Measurements from ENCODE around the gene KIZ.

The KIZ gene, protein sequence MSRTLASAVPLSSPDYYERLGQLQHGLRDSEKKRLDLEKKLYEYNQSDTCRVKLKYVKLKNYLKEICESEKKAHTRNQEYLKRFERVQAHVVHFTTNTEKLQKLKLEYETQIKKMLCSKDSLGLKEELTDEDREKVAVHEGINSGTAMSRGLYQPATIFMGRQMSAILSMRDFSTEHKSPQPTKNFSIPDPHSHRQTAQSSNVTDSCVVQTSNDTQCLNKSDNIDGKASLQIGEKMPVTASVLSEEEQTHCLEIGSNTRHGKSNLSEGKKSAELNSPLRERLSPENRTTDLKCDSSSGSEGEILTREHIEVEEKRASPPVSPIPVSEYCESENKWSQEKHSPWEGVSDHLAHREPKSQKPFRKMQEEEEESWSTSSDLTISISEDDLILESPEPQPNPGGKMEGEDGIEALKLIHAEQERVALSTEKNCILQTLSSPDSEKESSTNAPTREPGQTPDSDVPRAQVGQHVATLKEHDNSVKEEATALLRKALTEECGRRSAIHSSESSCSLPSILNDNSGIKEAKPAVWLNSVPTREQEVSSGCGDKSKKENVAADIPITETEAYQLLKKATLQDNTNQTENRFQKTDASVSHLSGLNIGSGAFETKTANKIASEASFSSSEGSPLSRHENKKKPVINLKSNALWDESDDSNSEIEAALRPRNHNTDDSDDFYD

DNA sequence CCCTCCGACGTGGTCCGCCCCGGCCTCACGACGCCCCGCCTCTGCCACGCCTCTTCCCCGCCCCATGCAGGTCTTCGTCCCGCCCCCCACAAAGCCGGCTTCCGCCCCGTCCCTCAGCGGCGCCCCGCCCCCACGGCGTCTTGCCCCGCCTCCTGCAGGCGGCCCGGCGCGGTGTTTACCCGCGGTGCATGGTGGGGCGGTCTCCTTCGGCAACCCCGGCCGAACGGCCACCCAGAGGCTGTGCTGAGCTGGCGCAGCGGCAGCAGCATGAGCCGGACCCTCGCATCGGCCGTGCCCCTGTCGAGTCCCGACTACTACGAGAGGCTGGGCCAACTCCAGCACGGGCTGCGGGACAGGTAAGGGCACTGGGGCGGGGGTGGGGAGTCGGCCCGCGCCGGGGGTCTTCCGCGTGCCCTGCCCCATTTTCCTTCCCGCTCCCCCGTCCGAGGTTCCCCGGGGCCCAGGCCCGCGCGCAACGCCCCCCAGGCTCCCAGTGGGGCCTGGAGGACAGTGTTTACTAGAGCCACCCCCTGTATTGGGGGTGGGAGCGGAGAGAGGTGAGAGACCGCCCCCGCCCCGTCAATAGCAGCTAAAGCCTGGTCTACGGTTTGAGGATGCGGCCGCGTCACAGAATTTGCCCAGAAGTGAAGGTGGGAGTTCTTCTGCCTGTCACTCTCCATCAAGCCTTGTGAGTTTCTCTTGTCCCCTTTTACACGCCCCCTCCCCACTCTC is at the start of gene KIZ:
Gene KIZ (plus strand): TSS at position 234 of the 732 bp plus-strand sequence. CDS start 34 bp downstream, at position 268.
- peak; percentile 90 to 95 for DNase-seq (ENCODE audit: low read depth in 2 of 2)

DNA sequence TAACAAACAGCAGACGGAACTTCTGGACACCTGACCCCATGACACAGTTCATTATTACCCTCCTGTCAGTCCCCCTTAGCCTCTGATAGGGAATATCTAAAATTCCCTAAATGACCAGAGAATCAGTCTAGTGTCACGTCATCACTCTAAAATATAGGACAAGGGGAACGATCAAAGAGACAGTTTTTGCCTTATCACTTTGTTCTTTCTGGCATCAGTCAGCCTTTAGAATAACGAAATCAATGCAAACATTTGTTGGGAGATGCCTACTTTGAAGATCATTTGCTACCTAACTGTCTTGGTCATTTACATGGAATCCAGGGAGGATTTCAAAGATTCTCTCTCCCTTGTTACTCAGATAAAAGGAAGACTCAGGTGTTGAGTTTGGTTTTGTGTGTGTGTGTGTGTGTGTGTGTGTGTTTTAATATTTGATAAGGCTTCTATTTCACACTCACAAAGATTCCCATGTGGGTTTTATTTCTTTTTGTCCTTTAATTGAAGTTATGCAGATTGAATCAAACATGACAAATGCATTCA is 48.0 kb upstream of the KIZ start:
- DNase-seq (ENCODE audit: low read depth in 2 of 2): no peak

DNA sequence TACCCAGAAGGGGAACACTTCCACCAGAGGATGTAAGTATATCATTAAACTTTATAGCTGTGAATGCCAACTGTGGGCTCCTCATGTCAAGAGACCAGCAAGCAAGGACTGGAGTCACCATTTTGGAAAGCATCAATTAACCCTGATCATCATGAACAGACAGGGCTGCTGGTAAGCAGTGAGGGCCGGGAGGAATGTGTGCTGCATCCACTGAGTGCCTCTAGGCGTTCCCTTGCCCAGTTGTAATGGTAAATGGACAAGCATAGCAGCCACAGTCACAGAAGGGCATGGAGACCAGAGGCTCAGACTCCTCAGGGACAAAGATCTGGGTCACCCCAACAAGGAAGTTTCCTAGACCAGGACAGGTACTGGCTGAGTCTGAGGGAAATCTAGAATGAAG is 43.3 kb upstream of the KIZ start:
- DNase-seq (ENCODE audit: low read depth in 2 of 2): no peak

DNA sequence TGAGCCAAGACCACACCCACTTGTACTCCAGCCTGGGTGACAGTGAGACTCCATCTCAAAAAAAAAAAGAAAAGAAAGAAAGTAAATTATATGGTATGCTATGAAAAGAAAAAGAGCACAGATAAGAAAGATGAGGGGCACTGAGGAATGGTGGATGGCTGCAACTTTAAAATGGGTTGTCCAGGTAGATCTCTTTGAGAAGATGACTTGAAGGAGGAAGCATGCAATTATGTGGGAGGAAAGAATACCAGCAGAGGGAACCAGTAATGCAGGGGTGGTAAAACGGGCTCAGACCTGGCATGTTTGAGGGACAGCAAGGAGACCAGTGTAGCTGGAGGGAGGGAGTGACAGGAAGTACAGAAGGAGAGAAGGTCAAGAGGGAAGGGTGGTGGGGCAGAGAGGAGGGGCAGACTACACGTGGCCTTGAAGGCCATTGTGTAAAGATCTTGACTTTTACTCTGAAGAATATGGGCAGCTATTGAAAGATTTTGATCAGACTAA is 42.0 kb upstream of the KIZ start:
- DNase-seq (ENCODE audit: low read depth in 2 of 2): no peak

DNA sequence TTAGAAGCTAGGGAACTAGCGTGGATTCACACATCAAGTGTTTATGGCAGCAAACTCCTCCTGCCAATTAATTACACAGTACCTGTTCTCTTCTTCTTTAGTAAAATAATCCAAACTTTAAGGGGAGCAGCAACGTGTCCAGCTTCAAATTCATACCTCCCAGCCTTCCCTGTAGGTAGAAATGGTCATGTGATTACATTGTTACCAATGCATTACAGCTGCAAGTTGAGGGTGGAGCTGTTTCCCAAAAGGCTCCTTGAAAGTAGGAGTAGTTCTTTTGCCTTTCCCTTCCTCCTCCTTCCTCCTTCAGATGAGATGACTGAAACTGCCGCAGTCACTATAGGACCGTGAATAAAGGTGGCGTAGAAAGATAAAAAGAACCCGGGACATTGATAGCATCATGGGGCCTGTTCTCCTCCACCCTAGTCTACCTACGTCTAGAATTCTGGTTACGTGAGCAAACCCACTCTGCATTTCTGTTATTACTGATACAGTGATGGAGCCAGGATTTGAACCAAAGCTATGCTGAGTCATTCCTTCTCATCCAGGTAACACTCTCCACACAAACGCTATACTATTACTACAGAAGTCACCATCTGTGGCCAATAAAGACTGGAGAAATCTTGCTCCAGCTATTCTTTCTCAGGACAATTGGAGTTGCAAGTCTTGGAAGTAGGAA is 37.9 kb upstream of the KIZ start:
- DNase-seq (ENCODE audit: low read depth in 2 of 2): no peak

DNA sequence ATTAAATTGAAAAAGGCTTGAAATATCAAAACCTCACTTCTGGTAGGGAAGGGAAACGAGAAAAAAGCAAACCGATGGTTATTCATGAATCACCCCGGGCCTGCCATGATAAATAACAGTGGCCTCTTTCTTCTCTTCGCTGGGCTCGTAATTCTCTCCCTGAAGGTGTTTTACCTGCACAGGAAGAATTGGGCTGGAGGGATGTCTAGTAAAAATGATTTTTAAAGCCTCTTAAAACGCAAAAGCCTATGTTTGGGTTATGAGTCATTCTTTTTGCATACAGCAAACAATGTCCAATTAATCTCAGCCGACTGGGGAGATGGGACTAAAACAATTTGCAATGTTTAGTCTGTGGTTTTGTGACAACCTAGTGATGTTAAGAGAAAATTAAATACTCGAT is 36.5 kb upstream of the KIZ start:
- no peak for DNase-seq (ENCODE audit: low read depth in 2 of 2)

DNA sequence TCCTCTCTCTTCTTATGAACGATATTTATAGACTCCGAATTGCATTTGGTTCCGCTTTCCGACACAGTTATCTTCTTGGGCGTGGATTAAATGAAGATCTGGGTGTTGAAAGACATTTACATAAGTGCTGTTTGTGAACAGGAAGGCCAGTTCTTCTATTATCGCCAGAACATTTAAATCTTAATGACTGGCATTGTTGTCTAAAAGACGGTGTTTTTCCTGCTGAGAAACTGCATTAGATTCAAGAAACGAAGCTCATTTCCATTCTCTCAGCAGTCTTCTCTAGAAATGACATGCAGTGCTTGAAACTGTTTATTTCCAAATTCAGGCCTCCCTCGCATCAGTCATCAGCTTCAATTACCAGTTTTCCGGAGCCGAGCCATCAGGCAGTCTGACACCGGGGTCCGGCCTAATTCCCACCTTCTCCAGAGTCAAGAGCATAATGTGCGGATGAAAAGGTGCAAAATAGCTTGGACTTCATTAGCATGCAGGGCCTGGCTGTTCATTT is 35.7 kb upstream of the KIZ start:
- no peak for DNase-seq (ENCODE audit: low read depth in 2 of 2)

DNA sequence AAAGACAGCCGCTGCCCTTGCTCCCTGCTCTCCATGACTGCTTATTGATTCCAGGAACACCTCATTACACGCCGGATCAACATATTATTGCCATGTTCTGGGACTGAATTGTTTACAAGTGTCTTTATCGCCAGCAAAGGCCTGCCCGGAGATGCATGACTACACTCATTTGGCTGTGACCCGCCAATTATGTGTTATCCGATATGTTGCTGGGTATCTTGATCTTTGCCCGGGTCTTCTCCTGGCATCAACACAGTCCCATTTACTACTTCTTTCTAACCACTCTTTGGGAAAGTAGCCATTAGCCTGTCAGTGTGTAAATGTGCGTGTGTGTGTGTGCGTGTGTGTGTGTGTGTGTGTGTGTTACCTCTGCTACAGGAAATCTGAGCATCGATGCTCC is 35.2 kb upstream of the KIZ start:
- no peak for DNase-seq (ENCODE audit: low read depth in 2 of 2)

DNA sequence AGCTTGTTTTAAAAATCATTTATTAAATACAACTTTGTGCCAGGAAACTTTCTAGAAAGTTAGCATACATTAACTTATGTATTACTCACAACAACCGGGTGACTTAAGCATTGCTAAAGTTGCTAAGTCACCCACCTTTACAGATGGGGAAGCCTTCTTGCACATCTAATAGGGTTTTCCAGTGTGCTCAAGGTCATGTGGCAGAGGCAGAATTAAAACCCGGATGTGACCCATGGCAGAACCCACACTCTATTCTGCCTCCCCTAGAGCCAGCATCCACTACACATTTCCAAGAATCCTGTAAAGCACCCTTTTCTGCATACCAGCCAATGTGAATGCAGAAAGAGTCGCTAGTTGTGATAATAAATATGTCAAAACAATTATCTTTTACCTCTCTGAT is 33.1 kb upstream of the KIZ start:
- DNase-seq (ENCODE audit: low read depth in 2 of 2): no peak

DNA sequence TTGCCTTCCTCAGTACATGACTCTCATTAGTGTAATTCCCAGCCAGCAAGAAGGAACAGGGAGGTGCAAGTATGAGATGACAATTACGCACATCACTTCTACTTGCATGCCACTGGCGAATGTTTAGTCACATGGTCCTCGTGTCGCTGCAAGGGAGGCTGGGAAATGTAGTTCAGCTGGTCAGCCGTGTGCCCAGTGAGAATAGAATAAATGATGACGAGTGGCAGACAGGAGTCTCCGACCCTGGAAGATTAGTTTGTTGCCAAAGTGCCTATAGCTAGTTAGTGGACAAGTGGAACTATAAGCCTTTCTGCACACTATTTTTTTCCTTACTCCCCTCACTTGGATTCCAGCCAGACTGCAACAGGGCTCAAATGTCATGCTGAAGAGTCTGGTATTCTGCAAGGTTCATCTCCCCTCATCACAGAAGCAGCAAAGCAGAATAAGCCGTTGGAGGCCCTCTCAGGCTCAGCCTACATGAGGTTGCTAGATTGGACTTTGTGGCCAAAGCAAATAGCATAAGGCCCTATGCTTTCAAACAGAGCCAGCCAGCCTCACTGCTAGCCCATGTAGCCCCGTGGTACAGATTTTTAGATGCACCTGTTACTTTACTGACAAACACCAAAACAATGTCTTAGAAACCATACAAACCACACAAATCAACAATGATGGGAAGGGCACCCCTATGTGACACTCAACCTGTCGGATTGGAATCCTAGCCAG is 29.4 kb upstream of the KIZ start:
- no peak for DNase-seq (ENCODE audit: low read depth in 2 of 2)

DNA sequence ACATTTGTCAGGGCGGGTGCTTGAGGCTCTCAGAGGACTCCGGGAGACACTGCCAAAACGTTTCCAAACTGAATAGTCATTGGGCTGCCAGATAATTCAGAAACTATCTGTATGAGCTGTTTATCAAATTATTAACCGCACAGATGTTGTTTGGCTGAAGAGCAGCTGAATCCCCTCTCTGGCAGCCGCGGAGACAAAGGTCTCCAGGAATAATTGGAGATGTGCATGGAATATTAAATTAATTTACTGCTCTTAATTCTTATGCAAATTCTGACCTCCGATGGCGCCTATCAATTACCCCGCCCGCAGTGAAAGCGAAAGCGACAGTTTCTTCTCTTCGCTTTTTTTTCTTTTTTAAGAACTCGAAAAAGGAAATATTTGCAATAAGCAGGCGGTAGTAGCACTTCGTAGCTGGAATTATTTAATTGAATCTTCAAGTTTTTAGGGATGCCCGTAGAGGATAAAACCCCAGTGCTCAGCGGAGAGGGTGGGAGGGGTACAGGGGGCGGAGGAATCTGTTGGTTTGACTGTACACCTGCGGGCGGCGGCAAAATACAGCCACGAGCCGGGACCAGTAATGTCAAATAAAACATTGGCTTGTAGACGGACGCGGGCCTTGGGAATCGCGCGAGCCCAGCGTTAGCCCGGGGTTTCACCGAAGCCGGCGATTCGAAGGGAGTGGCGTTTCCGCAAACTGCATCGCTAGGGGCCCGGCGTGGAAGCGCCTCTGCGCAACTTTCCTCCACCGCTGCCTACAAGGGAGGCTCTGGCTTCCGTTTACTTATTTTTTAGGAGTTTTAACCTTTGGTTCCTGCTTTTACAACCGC is 25.9 kb upstream of the KIZ start:
- peak in 1 of 2 donors; percentile 15 for DNase-seq (ENCODE audit: low read depth in 2 of 2)

DNA sequence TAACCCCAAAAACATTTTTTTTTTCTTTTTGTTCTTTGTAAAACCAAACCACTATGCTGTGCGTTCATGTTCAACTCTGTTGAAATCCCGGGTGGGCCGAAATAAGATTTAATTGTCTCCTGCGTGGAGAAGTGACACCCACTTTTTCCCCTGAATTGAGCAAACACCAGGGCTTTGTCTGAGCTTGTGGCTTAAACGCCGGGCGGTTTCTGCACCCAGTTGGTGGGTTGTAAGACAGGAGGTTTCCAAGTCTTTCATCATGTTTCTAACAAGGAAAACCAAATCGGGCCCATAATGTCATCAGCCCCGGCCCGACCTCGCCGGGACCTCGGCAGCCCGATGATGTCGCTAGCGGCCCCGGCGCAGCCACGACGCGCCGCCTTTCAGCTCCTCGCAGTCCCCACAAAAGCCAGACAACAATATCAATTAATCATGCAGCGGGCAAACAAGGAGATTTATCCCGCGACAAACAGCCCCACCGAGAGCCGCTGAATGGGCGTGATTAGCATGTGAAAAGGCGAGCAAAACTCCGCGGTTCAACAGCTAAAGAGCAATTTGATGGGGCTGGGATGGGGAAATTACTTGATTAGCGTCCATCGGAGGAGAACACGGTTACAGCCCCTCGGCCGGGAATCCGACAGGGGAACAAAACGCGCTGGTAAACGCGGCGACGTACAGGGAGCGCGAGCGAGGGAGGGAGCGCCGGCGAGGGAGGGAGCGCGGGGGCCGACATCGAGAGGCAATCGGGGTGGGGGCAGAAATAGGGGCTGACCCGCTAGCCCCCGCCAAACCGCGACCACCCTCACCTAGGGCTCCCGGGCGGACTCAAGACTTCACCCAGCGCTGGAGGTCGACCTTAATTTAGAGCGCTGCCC is 25.1 kb upstream of the KIZ start:
- no peak for DNase-seq (ENCODE audit: low read depth in 2 of 2)

DNA sequence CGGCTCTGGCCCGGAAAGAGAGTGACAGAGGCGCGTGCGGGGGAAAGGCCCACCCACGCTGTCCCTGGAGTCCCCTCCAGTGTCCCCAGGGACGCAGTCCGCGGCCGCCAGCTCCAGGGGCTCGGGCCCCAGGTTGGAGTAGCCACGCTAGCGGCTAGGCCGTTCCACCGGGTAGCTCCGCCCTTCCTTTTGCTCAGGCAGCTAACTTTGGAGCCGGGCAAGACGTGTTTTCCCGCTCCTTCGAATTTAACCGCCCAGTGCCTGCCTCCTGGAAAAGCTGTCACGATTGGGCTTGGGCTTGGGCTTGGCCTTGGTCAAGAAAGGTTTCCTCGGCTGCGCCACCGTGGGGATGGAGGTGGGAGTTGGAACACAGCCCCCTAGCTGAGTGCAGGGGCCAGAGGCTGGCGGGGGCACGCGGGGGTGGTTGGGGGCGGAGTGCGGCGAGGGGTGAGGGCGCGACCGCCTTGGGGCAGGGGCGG is 24.4 kb upstream of the KIZ start:
- DNase-seq (ENCODE audit: low read depth in 2 of 2): no peak

DNA sequence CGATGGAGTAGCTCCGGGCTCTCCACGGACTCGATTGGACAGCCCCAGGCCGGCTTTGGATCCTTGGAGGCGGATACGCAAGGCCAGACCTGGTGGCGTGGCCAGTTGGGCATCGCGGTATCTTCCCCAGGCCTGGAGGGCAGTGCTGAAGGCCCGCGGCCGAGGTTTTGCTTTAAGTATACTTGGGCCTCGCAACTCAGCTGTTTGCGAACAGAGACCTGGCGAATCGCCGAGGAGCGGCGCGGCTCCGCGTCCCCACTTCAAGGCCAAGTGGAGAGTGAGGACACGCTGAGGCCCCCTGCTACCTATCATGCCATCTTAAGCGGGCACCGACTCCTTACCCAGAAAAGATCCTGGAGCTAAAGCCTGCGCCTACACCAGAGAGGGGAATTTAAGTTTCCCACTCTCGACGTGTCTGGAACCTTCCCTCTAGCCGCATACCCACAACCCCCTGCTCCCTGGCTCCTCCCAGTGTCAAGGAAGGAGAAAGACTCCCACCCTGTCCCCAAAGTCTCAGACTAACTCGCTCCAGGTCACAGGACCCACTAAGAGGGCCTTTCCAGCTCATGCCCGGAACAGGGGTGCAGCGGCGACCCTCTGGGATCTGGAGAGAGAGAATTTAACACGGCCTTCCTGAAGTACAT is 23.8 kb upstream of the KIZ start:
- no peak for DNase-seq (ENCODE audit: low read depth in 2 of 2)

DNA sequence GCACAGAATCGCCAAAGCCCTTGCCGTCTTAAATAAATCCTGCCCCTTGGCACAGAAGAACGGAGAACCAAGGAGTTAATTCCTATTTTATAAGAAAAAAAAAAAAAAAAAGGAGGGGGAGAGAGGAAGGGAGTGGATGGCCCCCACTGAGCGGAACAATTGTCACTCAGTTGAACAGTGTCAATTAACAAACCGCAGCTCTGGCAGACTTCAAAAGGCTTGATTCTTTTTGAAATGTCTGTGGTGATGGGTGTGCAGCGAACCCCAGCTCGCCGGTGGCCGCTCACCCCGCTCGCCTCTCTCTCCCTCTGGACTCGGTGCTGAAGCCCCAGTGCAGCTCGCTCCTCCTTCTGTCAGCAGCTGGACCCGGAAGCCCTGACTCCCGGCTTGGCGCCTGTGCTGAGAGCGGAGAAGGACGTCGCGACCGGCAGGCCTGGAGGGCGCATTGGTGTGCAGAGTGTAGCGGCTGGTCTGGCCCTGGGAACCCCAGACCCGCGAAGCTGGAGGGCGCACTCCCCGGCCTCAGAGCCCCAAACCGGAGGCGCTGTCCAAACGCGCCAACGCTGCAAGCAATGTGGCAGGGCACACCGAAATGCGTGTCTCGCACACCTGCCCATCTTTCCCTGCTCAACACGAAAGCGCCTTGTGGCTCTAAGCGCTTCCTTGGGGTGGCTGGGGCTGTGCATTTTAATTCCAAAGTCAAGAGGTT is 23.1 kb upstream of the KIZ start:
- peak in 1 of 2 donors; percentile 14 for DNase-seq (ENCODE audit: low read depth in 2 of 2)

DNA sequence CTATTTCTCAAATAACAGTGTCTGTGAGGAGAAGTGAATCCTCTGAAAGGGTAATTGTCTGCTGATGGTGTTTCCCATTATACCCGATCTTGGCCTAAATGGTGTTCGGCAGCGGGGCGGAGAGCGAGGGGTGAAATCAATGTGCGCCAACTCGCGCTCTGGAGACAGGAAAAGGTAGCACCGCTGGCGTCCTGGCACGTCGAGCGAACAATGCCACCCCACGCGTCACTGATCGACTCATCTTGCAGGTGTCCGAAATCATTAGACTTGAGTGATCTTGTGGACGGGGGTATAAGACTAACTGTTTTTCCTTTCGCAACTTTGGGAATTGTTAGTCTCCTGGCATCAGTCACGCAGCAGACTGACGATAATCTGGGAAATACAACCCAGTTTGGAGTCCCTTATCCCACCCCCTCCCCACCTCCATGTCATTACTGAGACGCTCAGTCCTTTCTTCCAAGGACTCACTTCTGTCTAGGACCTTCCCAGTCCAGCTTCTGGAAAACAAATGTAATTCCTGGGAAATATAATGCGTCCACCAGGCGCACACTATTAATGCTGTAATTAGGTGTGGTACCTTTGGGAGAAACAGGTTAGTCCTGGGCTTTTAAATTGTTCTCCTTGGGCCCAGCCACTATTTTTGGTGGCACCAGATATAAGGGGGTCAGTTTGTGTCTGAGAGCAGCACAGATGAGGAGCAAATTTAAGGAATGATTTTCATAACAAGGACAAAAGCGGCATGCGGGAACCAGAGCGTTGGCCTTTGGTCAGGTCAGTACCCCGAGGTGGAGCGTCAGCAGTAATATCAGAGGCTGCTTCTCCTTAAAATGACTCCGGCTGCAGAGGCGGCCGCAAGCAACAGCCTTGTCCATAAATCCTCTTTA is 22.1 kb upstream of the KIZ start:
- no peak for DNase-seq (ENCODE audit: low read depth in 2 of 2)

DNA sequence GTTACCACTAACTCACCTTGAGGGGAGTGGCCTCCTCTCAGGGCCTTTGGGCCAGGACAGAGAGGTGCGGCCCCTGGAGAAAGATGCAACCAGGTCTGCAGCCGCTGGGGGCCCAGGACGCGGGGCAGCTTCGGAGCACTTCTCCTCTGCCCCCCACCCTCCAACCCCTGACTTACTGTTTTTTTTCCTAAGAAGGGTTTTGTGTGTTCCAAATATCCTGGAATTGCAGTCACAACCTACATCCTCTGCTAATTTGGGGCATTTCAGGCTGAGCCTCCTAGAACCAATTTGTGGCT is 21.5 kb upstream of the KIZ start:
- DNase-seq (ENCODE audit: low read depth in 2 of 2): no peak
